ENCODE data around the gene PNN. TPM values are rescaled to one million over a fixed set of nuclear protein-coding genes. Genes with fewer than 3 reads are reported as not detected.

Gene PNN
- total RNA-seq, 1 experiment from 2014 or later, result 167 TPM

GRCh38 chr14:39177168-39177545, 2.1 kb downstream of the PNN start:
- Histone ChIP-seq H3K18ac (ENCODE audit: insufficient read length, low read depth, low read length) (no peak overlapping the region), H3K56ac (ENCODE audit: insufficient read length, low read depth, low read length) (no peak overlapping the region), H3K9ac (ENCODE audit: extremely low read depth, insufficient read length, low read length) (peak overlapping the region; percentile 17), H3K27me3 (ENCODE audit: insufficient read depth, low read length) (no peaks in the 10 kb centered on the region), H3K79me2 (ENCODE audit: insufficient read depth, low read length) (peaks cover 10% of the 10 kb centered on the region; the same call in 1 of the 2 replicates), H3K79me1 (ENCODE audit: insufficient read depth, low read depth, low read length, poor library complexity, severe bottlenecking) (peaks cover 3% of the 10 kb centered on the region), H3K23me2 (ENCODE audit: insufficient read length, low read depth, low read length, poor library complexity, severe bottlenecking) (peaks cover 3% of the 10 kb centered on the region), H2BK15ac (ENCODE audit: low read depth, low read length) (no peak overlapping the region), H2BK12ac (ENCODE audit: insufficient read length, low read depth, low read length) (no peak overlapping the region), H2AK5ac (ENCODE audit: insufficient read length, low read length) (no peak overlapping the region), H3K9me3 (ENCODE audit: control insufficient read depth, low read depth, low read length) (no peaks in the 10 kb centered on the region), H4K20me1 (ENCODE audit: control insufficient read depth, insufficient read depth, insufficient read length) (no peaks in the 10 kb centered on the region), H2BK120ac (ENCODE audit: low read depth, low read length, poor library complexity, severe bottlenecking) (no peak overlapping the region), H3K27ac (ENCODE audit: insufficient read length, low read depth, low read length) (no peak overlapping the region), H4K91ac (ENCODE audit: insufficient read length, low read depth, low read length) (no peak overlapping the region), H3K23ac (ENCODE audit: insufficient read length, low read depth, low read length) (no peak overlapping the region), H4K8ac (replicated peaks; ENCODE audit: insufficient read length, low read depth, low read length) (no peak overlapping the region), H3K4me2 (ENCODE audit: insufficient read depth, insufficient read length, low read length) (no peak overlapping the region), H2BK20ac (ENCODE audit: low read depth, low read length, poor library complexity, severe bottlenecking) (no peak overlapping the region), H3K14ac (ENCODE audit: insufficient read depth, low read length) (no peak overlapping the region), H3K4ac (ENCODE audit: low read depth, low read length) (no peak overlapping the region), H4K5ac (ENCODE audit: insufficient read length, low read depth, low read length) (no peak overlapping the region), H2BK5ac (ENCODE audit: insufficient read length, low read length) (no peak overlapping the region), H3K4me1 (ENCODE audit: insufficient read depth, low read length) (no peaks in the 10 kb centered on the region), H2AFZ (ENCODE audit: low read length) (no peak overlapping the region), H3T11ph (ENCODE audit: low read length) (no peak overlapping the region)
- Mint-ChIP-seq H3K9me3 (peaks cover 0 to 3% of the 10 kb centered on the region in 2 experiments; a peak in 2 of 5 replicates), H3K36me3 (ENCODE audit: insufficient read depth in 1 of 3, low read depth in 3 of 3) (peaks cover 0 to 42% (median 4%) of the 10 kb centered on the region in 3 experiments; a peak in 6 of 7 replicates), H3K27ac (peak overlapping the region; percentile 42 to 91 (median 85); a peak in 6 of 7 replicates), H3K4me1 (peaks cover 14 to 26% of the 10 kb centered on the region in 2 experiments), H3K4me3 (peak overlapping the region; percentile 73 to 98), H3K27me3 (ENCODE audit: low read depth) (no peaks in the 10 kb centered on the region)
- DNase-seq, result no peak
- TF ChIP-seq CTCF (conservative IDR thresholded peaks at IDR 0.05), result no peak
- no CpG with 5 or more reads among the region's 9 CpGs for WGBS (ENCODE audit: extremely low coverage, insufficient read length, low lambda C conversion rate)

Measured in H9 (cell line).